ENCODE data around the gene TRAPPC12.

The TRAPPC12 gene

GRCh38 chr2:3470856-3471737 lies 91.6 kb downstream of the TRAPPC12 start:
- no peak for DNase-seq

- no peak for DNase-seq
These were observed 92.8 kb downstream of the TRAPPC12 start for GRCh38 chr2:3472296-3472695.

- no peak for DNase-seq
These were observed 93.5 kb downstream of the TRAPPC12 start for GRCh38 chr2:3472966-3473365.

GRCh38 chr2:3475771-3476170 lies 96.3 kb downstream of the TRAPPC12 start:
- no peak for DNase-seq

GRCh38 chr2:3476321-3476984 lies 97.0 kb downstream of the TRAPPC12 start:
- DNase-seq: no peak

GRCh38 chr2:3476985-3477327 lies 97.5 kb downstream of the TRAPPC12 start:
- no peak for DNase-seq

GRCh38 chr2:3478846-3479385 lies 99.4 kb downstream of the TRAPPC12 start:
- DNase-seq: no peak

- DNase-seq: no peak
These were observed 100.2 kb downstream of the TRAPPC12 start for GRCh38 chr2:3479430-3480320.

- DNase-seq: no peak
These were observed 101.0 kb downstream of the TRAPPC12 start for GRCh38 chr2:3480352-3481010.

- no peak for DNase-seq
These were observed 101.5 kb downstream of the TRAPPC12 start for GRCh38 chr2:3481011-3481400.

GRCh38 chr2:3481736-3482362 lies 102.4 kb downstream of the TRAPPC12 start:
- no peak for DNase-seq

- DNase-seq: no peak
These were observed 102.9 kb downstream of the TRAPPC12 start for GRCh38 chr2:3482363-3482821.

GRCh38 chr2:3483227-3483985 lies 103.9 kb downstream of the TRAPPC12 start:
- DNase-seq: no peak

GRCh38 chr2:3483986-3484960 lies 104.8 kb downstream of the TRAPPC12 start:
- no peak for DNase-seq

GRCh38 chr2:3485166-3485565 lies 105.7 kb downstream of the TRAPPC12 start:
- DNase-seq: no peak

GRCh38 chr2:3486047-3487027 lies 106.8 kb downstream of the TRAPPC12 start:
- no peak for DNase-seq

- DNase-seq: no peak
These were observed 107.5 kb downstream of the TRAPPC12 start for GRCh38 chr2:3487028-3487425.

- no peak for DNase-seq
These were observed 107.9 kb downstream of the TRAPPC12 start for GRCh38 chr2:3487432-3487831.
